A673 (cell line): Measurements from ENCODE around the gene UBASH3A. TPM values are rescaled to one million over a fixed set of nuclear protein-coding genes. Genes with fewer than 3 reads are reported as not detected.

Source experiments
- BruUV-seq: library from RNA; stranded (reverse); fragments of 400-500 nt; replicated peaks from 2 replicates; lab custom pipeline; 2021; lab: Mats Ljungman, UMichigan
- CTCF ChIA-PET: fragments of 300-600 bp; sonication (Branson Sonifier 250); formaldehyde crosslinking; loops from one replicate; lab custom pipeline; 2022; ENCODE audit warnings: antibody characterized with exemption; lab: Charles Lee
- POLR2A ChIA-PET: fragments of 300-600 bp; sonication (Branson Sonifier 250); formaldehyde crosslinking; loops from one replicate; lab custom pipeline; 2022; ENCODE audit warnings: antibody characterized with exemption; ENCODE audit not compliant: low non-redundant PET; lab: Charles Lee
- DNase-seq: peaks from one replicate; pipeline ENCODE4 v3.0.0-alpha.2; 2015; ENCODE audit warnings: low spot score
- H3K27ac ChIP-seq: fragments of 200-600 bp; sonication (generic); 2 replicates; pipeline ENCODE4 v1.5.1; 2016; ENCODE audit warnings: mixed run types, low read depth, mild to moderate bottlenecking, mixed read lengths, antibody characterized with exemption, low read length; ENCODE audit not compliant: poor library complexity, severe bottlenecking
- H3K27me3 ChIP-seq: fragments of 200-600 bp; sonication (generic); replicated peaks from 2 replicates; pipeline ENCODE4 v1.6.1; 2017; ENCODE audit warnings: mixed run types, low read depth, mild to moderate bottlenecking, mixed read lengths, antibody characterized with exemption, low read length; ENCODE audit not compliant: insufficient read depth, poor library complexity
- H3K36me3 ChIP-seq: fragments of 200-600 bp; sonication (generic); 2 replicates; pipeline ENCODE4 v1.6.1; 2016; ENCODE audit warnings: mixed run types, mild to moderate bottlenecking, mixed read lengths, antibody characterized with exemption, low read length; ENCODE audit not compliant: insufficient read depth, poor library complexity, severe bottlenecking
- H3K4me1 ChIP-seq: fragments of 200-600 bp; sonication (generic); 2 replicates; pipeline ENCODE4 v1.6.1; 2017; ENCODE audit warnings: mixed run types, mild to moderate bottlenecking, mixed read lengths, antibody characterized with exemption, low read length; ENCODE audit not compliant: insufficient read depth, poor library complexity, severe bottlenecking
- H3K4me3 ChIP-seq: fragments of 200-600 bp; sonication (generic); 2 replicates; pipeline ENCODE4 v1.5.1; 2016; ENCODE audit warnings: low read depth, mixed run types, mild to moderate bottlenecking, mixed read lengths, low read length; ENCODE audit not compliant: poor library complexity, severe bottlenecking
- H3K9me3 ChIP-seq: fragments of 200-600 bp; sonication (generic); 2 replicates; pipeline ENCODE4 v1.6.1; 2016; ENCODE audit warnings: mixed run types, low read depth, mild to moderate bottlenecking, mixed read lengths, antibody characterized with exemption, low read length; ENCODE audit not compliant: poor library complexity, severe bottlenecking
- EZH2 ChIP-seq: fragments of 200-600 bp; sonication (generic); IDR thresholded peaks from 2 replicates; pipeline ENCODE4 v1.6.1; 2017; ENCODE audit warnings: borderline replicate concordance, low read depth, mild to moderate bottlenecking, mixed read lengths, antibody characterized with exemption, low read length; ENCODE audit not compliant: poor library complexity, severe bottlenecking
- intact Hi-C: fragments of 100-400 bp; cut with micrococcal nuclease; formaldehyde crosslinking; loops from one replicate; pipeline ENCODE4 v1.10.0; 2022; ENCODE audit not compliant: unreplicated experiment
- total RNA-seq: library from RNA; stranded (reverse); gene quantifications from 2 replicates; pipeline ENCODE4 v1.2.3, GENCODE V29; 2021
- TF ChIP-seq, protein P1 (sequence below): fragments of 300-800, 200-600 bp; sonication (generic); conservative IDR thresholded peaks from 2 replicates; pipeline ENCODE4 v1.5.1; 2017; ENCODE audit warnings: low read depth, mild to moderate bottlenecking, antibody characterized with exemption, low read length, moderate library complexity, mixed read lengths

UBASH3A gene
- total RNA-seq, 1 experiment from 2014 or later = not detected

GRCh38 chr21:42429856-42430255 is 26.2 kb downstream of the UBASH3A start:
- BruUV-seq = no TSS peak
- H3K36me3 ChIP-seq = no peaks in the 10 kb centered on the region
- peaks cover 12% of the 10 kb centered on the region for H3K9me3 ChIP-seq
- DNase-seq = no peak
- ChIA-PET POLR2A (no interaction called here), CTCF (no interaction called here)
- no peak overlapping the region for H3K4me3 ChIP-seq
- H3K4me1 ChIP-seq = peaks cover 13% of the 10 kb centered on the region
- H3K27me3 ChIP-seq = peaks cover 61% of the 10 kb centered on the region
- no peak overlapping the region for H3K27ac ChIP-seq
- TF ChIP-seq EZH2 = no peak
- TF ChIP-seq, protein P1, sequence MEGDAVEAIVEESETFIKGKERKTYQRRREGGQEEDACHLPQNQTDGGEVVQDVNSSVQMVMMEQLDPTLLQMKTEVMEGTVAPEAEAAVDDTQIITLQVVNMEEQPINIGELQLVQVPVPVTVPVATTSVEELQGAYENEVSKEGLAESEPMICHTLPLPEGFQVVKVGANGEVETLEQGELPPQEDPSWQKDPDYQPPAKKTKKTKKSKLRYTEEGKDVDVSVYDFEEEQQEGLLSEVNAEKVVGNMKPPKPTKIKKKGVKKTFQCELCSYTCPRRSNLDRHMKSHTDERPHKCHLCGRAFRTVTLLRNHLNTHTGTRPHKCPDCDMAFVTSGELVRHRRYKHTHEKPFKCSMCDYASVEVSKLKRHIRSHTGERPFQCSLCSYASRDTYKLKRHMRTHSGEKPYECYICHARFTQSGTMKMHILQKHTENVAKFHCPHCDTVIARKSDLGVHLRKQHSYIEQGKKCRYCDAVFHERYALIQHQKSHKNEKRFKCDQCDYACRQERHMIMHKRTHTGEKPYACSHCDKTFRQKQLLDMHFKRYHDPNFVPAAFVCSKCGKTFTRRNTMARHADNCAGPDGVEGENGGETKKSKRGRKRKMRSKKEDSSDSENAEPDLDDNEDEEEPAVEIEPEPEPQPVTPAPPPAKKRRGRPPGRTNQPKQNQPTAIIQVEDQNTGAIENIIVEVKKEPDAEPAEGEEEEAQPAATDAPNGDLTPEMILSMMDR = no peak
- intact Hi-C loops = no loop called here

DNA sequence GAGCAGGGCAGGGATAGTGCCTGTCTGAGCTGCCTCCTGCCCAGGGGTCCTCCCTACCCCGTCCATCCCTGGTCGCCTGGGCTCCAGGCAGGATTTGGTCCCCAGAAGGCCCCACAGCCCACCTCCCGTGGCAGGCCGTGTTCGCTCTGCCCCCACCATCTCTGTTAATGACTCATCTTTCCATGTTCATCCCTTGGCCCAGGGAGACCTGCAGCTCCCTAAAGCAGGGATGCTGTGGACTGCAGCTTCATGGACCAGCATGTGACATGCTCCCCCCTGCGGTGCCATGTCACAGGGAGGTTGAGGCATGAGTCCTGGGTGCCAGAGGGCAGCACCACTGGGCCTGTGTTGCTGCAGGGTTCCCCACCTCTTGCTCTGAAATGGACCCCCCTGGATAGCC is 26.8 kb downstream of the UBASH3A start:
- POLR2A ChIA-PET = no interaction called here
- Histone ChIP-seq H3K36me3 (no peaks in the 10 kb centered on the region), H3K4me1 (peaks cover 9% of the 10 kb centered on the region), H3K27ac (no peak overlapping the region), H3K9me3 (peaks cover 12% of the 10 kb centered on the region), H3K27me3 (peaks cover 68% of the 10 kb centered on the region), H3K4me3 (no peak overlapping the region)
- intact Hi-C loops = no loop called here
- no peak for TF ChIP-seq EZH2
- TF ChIP-seq, protein P1 = no peak
- no peak for DNase-seq
- no TSS peak for BruUV-seq
- CTCF ChIA-PET = no interaction called here

- no peak overlapping the region for H3K4me3 ChIP-seq
- BruUV-seq = no TSS peak
- H3K27me3 ChIP-seq = peaks cover 72% of the 10 kb centered on the region
- ChIA-PET CTCF (no interaction called here), POLR2A (no interaction called here)
- peaks cover 12% of the 10 kb centered on the region for H3K9me3 ChIP-seq
- H3K36me3 ChIP-seq = no peaks in the 10 kb centered on the region
- no peak overlapping the region for H3K27ac ChIP-seq
- TF ChIP-seq, protein P1 = no peak
- no peak for TF ChIP-seq EZH2
- H3K4me1 ChIP-seq = peaks cover 2% of the 10 kb centered on the region
- intact Hi-C loops = no loop called here
- DNase-seq = no peak
Measured at GRCh38 chr21:42431196-42431595, 27.5 kb downstream of the UBASH3A start.
